GM23338 (cell line): ENCODE data around the gene COL1A2. TPM values are rescaled to one million over a fixed set of nuclear protein-coding genes. Genes with fewer than 3 reads are reported as not detected.

Experiments
- ATAC-seq: fragments of 200-7000 bp; cut with Tn5 transposase; 3 replicates; pipeline ENCODE4 v1.9.1; 2020
- DNase-seq: peaks from one replicate; pipeline ENCODE4 v3.0.0-alpha.2; 2015; ENCODE audit warnings: low spot score
- H2AFZ ChIP-seq: fragments of 200-600 bp; sonication (generic); 2 replicates; pipeline ENCODE4 v1.8.0; 2016; ENCODE audit warnings: antibody characterized with exemption, mild to moderate bottlenecking, moderate library complexity
- H3F3A ChIP-seq: fragments of 200-600 bp; sonication (generic); replicated peaks from 2 replicates; pipeline ENCODE4 v1.8.0; 2017; ENCODE audit warnings: antibody characterized with exemption, mixed run types, low read depth
- H3K27ac ChIP-seq: fragments of 200-600 bp; sonication (generic); 2 replicates; pipeline ENCODE4 v1.6.1; 2016; ENCODE audit warnings: low read depth
- H3K27me3 ChIP-seq: fragments of 200-600 bp; sonication (generic); 2 replicates; pipeline ENCODE4 v1.8.0; 2016; ENCODE audit warnings: mild to moderate bottlenecking, mixed run types, moderate library complexity; ENCODE audit not compliant: insufficient read depth
- H3K36me3 ChIP-seq: fragments of 200-600 bp; sonication (generic); 2 replicates; pipeline ENCODE4 v1.8.0; 2016; ENCODE audit warnings: mild to moderate bottlenecking; ENCODE audit not compliant: insufficient read depth
- H3K4me1 ChIP-seq: fragments of 200-600 bp; sonication (generic); 2 replicates; pipeline ENCODE4 v1.8.0; 2016; ENCODE audit warnings: mild to moderate bottlenecking, moderate library complexity; ENCODE audit not compliant: insufficient read depth
- H3K4me2 ChIP-seq: fragments of 200-600 bp; sonication (generic); 2 replicates; pipeline ENCODE4 v1.7.1; 2017; ENCODE audit warnings: mixed run types
- H3K4me3 ChIP-seq: fragments of 200-600 bp; sonication (generic); 2 replicates; pipeline ENCODE4 v1.6.1; 2016; ENCODE audit warnings: mixed run types
- H3K79me2 ChIP-seq: fragments of 200-600 bp; sonication (generic); replicated peaks from 2 replicates; pipeline ENCODE4 v1.8.0; 2017; ENCODE audit warnings: mild to moderate bottlenecking; ENCODE audit not compliant: insufficient read depth
- H3K9me2 ChIP-seq: fragments of 200-600 bp; sonication (generic); 2 replicates; pipeline ENCODE4 v1.8.0; 2017; ENCODE audit not compliant: insufficient read depth
- H4K20me1 ChIP-seq: fragments of 200-600 bp; sonication (generic); replicated peaks from 2 replicates; pipeline ENCODE4 v1.8.0; 2017; ENCODE audit warnings: mild to moderate bottlenecking; ENCODE audit not compliant: insufficient read depth
- H3K27ac Mint-ChIP-seq: 2 replicates; pipeline ENCODE4 v1.8.0; 2020; ENCODE audit warnings: inconsistent platforms, mild to moderate bottlenecking, moderate library complexity, mixed read lengths
- H3K27me3 Mint-ChIP-seq: 3 replicates; pipeline ENCODE4 v1.8.0; 2022; ENCODE audit warnings: low read depth, mild to moderate bottlenecking, moderate library complexity, mixed read lengths, inconsistent platforms; ENCODE audit not compliant: insufficient read depth, poor library complexity
- H3K36me3 Mint-ChIP-seq: 3 replicates; pipeline ENCODE4 v1.8.0; 2021; ENCODE audit warnings: low read depth, mild to moderate bottlenecking, inconsistent platforms, moderate library complexity, mixed read lengths
- H3K4me1 Mint-ChIP-seq: 3 replicates; pipeline ENCODE4 v1.8.0; 2020; ENCODE audit warnings: mild to moderate bottlenecking, inconsistent platforms, mixed read lengths
- H3K4me3 Mint-ChIP-seq: 3 replicates; pipeline ENCODE4 v1.8.0; 2021; ENCODE audit warnings: moderate library complexity, mild to moderate bottlenecking, inconsistent platforms, mixed read lengths
- H3K9me3 Mint-ChIP-seq: 3 replicates; pipeline ENCODE4 v1.8.0; 2020; ENCODE audit warnings: moderate library complexity, mild to moderate bottlenecking, inconsistent platforms, mixed read lengths
- CREB1 ChIP-seq: fragments of 250-450 bp; sonication (Bioruptor Pico); IDR thresholded peaks from 2 replicates; pipeline ENCODE4 v1.5.0; 2020; ENCODE audit warnings: low read depth, mild to moderate bottlenecking, moderate library complexity
- CTCF ChIP-seq, 2 experiments: fragments of 200-600 bp in 1 of 2; sonication (generic) in 1 of 2; conservative IDR thresholded peaks; 2 replicates each; pipeline versions ENCODE4 v1.5.1 to v1.6.1; 2016 to 2017; ENCODE audit warnings: antibody characterized with exemption in 2 of 2, low read depth in 2 of 2, mild to moderate bottlenecking in 2 of 2, moderate library complexity in 1 of 2
- EZH2 ChIP-seq: fragments of 200-600 bp; sonication (generic); IDR thresholded peaks from one replicate; pipeline ENCODE4 v1.8.0; 2017; ENCODE audit warnings: antibody characterized with exemption, mild to moderate bottlenecking, low read depth; ENCODE audit not compliant: unreplicated experiment
- EZH2phosphoT487 ChIP-seq: fragments of 200-600 bp; sonication (generic); IDR thresholded peaks from one replicate; pipeline ENCODE4 v1.8.1; 2018; ENCODE audit warnings: antibody characterized with exemption; ENCODE audit not compliant: unreplicated experiment
- NANOG ChIP-seq: IDR thresholded peaks from 2 replicates; pipeline ENCODE4 v1.6.1; 2016; ENCODE audit warnings: antibody characterized with exemption, borderline replicate concordance
- POLR2AphosphoS5 ChIP-seq: IDR thresholded peaks from 2 replicates; pipeline ENCODE4 v1.6.1; 2016; ENCODE audit warnings: antibody characterized with exemption, low read depth
- STAT1 ChIP-seq: IDR thresholded peaks from one replicate; pipeline ENCODE4 v1.6.1; 2016; ENCODE audit warnings: antibody characterized with exemption; ENCODE audit not compliant: unreplicated experiment
- ZNF114 ChIP-seq: fragments of 250-450 bp; sonication (Bioruptor Pico); IDR thresholded peaks from 2 replicates; pipeline ENCODE4 v1.5.0; 2020; ENCODE audit warnings: mild to moderate bottlenecking, moderate library complexity
- ZNF331 ChIP-seq: fragments of 250-450 bp; sonication (Bioruptor Pico); IDR thresholded peaks from 2 replicates; pipeline ENCODE4 v1.5.0; 2020; ENCODE audit warnings: low read depth, mild to moderate bottlenecking, moderate library complexity
- ZNF462 ChIP-seq: fragments of 250-450 bp; sonication (Bioruptor Pico); IDR thresholded peaks from 2 replicates; pipeline ENCODE4 v1.5.0; 2020; ENCODE audit warnings: mild to moderate bottlenecking, moderate library complexity
- polyA plus RNA-seq: library from polyadenylated mRNA; unstranded; fragments of >200 nt; fragmentation: Nextera tagmentation; extraction: Ambion mirVana; gene quantifications from 2 replicates; pipeline ENCODE4 v1.2.1, GENCODE V29; 2016
- total RNA-seq: library from RNA; depleted of rRNA; stranded (reverse); fragments of >200 nt; shearing (Covaris generic); gene quantifications from 2 replicates; pipeline ENCODE4 v1.2.3, GENCODE V29; 2014

The COL1A2 gene
- total and polyA plus RNA-seq, 2 experiments from 2014 or later, result 32.0 to 67.0 TPM

GRCh38 chr7:94388540-94388939, 6.2 kb upstream of the COL1A2 start:
- TF ChIP-seq ZNF462 (CRISPR knock-in tag), result no peak
- TF ChIP-seq STAT1, result no peak
- no peak for TF ChIP-seq ZNF331
- no peak for TF ChIP-seq ZNF114 (CRISPR knock-in tag)
- no peak for TF ChIP-seq POLR2AphosphoS5
- no peak for TF ChIP-seq CREB1
- no peak for TF ChIP-seq EZH2
- TF ChIP-seq NANOG, result no peak
- no peak for TF ChIP-seq CTCF (conservative IDR thresholded peaks at IDR 0.05; ENCODE audit: low read depth in 2 of 2)
- no peak for TF ChIP-seq EZH2phosphoT487
- Histone ChIP-seq H3K27me3 (peaks cover 1% of the 10 kb centered on the region; the same call in 1 of the 2 replicates), H2AFZ (no peak overlapping the region), H3F3A (no peaks in the 10 kb centered on the region), H4K20me1 (no peaks in the 10 kb centered on the region), H3K4me3 (no peak overlapping the region), H3K9me2 (no peaks in the 10 kb centered on the region), H3K4me2 (no peak overlapping the region), H3K4me1 (peaks cover 50% of the 10 kb centered on the region), H3K36me3 (no peaks in the 10 kb centered on the region), H3K79me2 (no peaks in the 10 kb centered on the region), H3K27ac (no peak overlapping the region)
- Mint-ChIP-seq H3K27me3 (peaks cover 7% of the 10 kb centered on the region), H3K27ac (no peak overlapping the region), H3K36me3 (no peaks in the 10 kb centered on the region), H3K4me1 (peaks cover 38% of the 10 kb centered on the region), H3K9me3 (no peaks in the 10 kb centered on the region), H3K4me3 (no peak overlapping the region)
- DNase-seq (no peak), ATAC-seq (no peak)
